HepG2 (cell line): ENCODE results near the gene PCGF5. TPM values are rescaled to one million over a fixed set of nuclear protein-coding genes. Genes with fewer than 3 reads are reported as not detected.

Source experiments
- GABPB1 ChIP-seq: IDR thresholded peaks from 2 replicates; pipeline ENCODE4 v1.6.1; 2016; ENCODE audit warnings: mild to moderate bottlenecking, missing genetic modification reagents, moderate library complexity, missing compliant biosample characterization
- PBX2 ChIP-seq: IDR thresholded peaks from 2 replicates; pipeline ENCODE4 v1.6.1; 2016; ENCODE audit warnings: control low read depth
- ZBED4 ChIP-seq: sonication (generic); formaldehyde crosslinking; IDR thresholded peaks from 2 replicates; pipeline ENCODE4 v1.4.0; 2020; ENCODE audit warnings: missing genetic modification reagents, borderline replicate concordance
- ZBTB14 ChIP-seq: sonication (generic); formaldehyde crosslinking; IDR thresholded peaks from 2 replicates; pipeline ENCODE4 v1.4.0; 2020; ENCODE audit warnings: missing genetic modification reagents
- ZFP62 ChIP-seq: sonication (generic); formaldehyde crosslinking; IDR thresholded peaks from 2 replicates; pipeline ENCODE4 v1.4.0; 2020; ENCODE audit warnings: missing genetic modification reagents
- ZMYM2 ChIP-seq: sonication (generic); formaldehyde crosslinking; IDR thresholded peaks from 2 replicates; pipeline ENCODE4 v1.8.0; 2022; ENCODE audit warnings: mild to moderate bottlenecking, missing genetic modification reagents
- ZNF563 ChIP-seq: sonication (generic); formaldehyde crosslinking; IDR thresholded peaks from 2 replicates; pipeline ENCODE4 v1.8.0; 2022; ENCODE audit warnings: mild to moderate bottlenecking, moderate library complexity, missing genetic modification reagents
- ZNF639 ChIP-seq: conservative IDR thresholded peaks from 2 replicates; pipeline ENCODE4 v1.6.1; 2018; ENCODE audit warnings: missing genetic modification reagents
- ZNF747 ChIP-seq: sonication (generic); formaldehyde crosslinking; IDR thresholded peaks from 2 replicates; pipeline ENCODE4 v1.8.1; 2023; ENCODE audit warnings: missing genetic modification reagents, mild to moderate bottlenecking, borderline replicate concordance
- ZNF790 ChIP-seq: sonication (generic); formaldehyde crosslinking; IDR thresholded peaks from 2 replicates; pipeline ENCODE4 v1.8.0; 2022; ENCODE audit warnings: missing genetic modification reagents, mild to moderate bottlenecking, borderline replicate concordance
- polyA plus RNA-seq, 8 experiments: library from polyadenylated mRNA; depleted of rRNA in 3 of 8; stranded (reverse) in 7 of 8; unstranded in 1 of 8; fragments of >200 nt; fragmentation: Illumina TruSeq in 4 of 8; extraction: Trizol in 4 of 8; gene quantifications; 2 replicates each; pipeline versions ENCODE4 v1.2.1 to v1.2.3, GENCODE V29; 2011 to 2016; ENCODE audit warnings: low read depth in 4 of 8, missing spikeins in 1 of 8, mixed read lengths in 1 of 8; ENCODE audit not compliant: insufficient read depth in 1 of 8
- total RNA-seq, 5 experiments: library from RNA; depleted of rRNA; stranded (reverse); fragments of >200 nt; fragmentation: Illumina TruSeq; extraction: Trizol; gene quantifications; 2 replicates each; pipeline ENCODE4 v1.2.3, GENCODE V29; 2016; ENCODE audit warnings: low read depth in 1 of 5
- TF ChIP-seq, protein P1 (sequence below): sonication (generic); formaldehyde crosslinking; IDR thresholded peaks from 2 replicates; pipeline ENCODE4 v1.5.1; 2020; ENCODE audit warnings: mild to moderate bottlenecking, missing genetic modification reagents, moderate library complexity
- TF ChIP-seq, protein P2 (sequence below): IDR thresholded peaks from 2 replicates; pipeline ENCODE4 v1.6.1; 2012; ENCODE audit warnings: low read length, improper control_type of control experiment

The PCGF5 gene
- total and polyA plus RNA-seq, 2 of the 13 experiments (the other 11 are each of a cell fraction or from before 2014, with no cell fraction given) = 61.3 to 138 TPM

DNA sequence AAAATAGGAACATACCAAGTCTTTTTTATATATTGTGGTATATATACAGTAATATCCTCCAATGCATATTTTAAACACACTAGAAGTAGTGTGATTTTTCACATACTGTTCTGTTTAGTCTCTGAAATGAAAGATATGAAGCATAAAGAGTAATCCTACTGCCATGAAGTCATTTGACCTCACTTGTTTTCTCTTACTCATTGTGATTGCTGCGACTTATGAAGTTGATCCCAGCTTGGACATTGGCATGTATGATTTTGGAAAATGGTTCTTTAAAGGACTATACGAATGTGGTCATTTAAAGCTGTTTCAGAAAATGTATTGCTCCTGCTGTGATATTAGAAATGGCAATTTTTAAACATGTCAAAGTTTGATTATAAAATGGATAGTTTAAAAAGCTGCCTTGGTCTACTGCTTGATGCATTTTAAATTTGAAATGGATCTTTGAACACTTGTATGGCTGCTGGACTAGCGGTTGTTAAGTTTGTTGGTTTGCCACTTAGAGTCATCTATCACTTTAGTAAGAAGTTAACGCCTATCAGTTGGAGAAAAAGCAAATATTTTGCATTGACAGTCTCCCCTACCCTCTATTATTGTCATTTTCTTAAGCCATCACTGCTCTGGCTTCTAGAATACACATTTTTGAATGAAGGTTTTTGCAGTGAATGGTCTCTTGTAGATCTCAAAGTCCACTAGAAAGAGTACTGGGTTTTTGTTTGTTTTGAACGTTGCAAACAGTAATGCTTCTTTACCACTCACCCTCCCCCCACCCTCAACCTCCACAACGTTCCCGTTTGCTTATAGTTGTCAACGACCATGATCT, 881 bp upstream of the PCGF5 start (continued):
- TF ChIP-seq ZBED4 (CRISPR knock-in tag) (no peak), PBX2 (CRISPR knock-in tag) (no peak), GABPB1 (CRISPR knock-in tag) (no peak), ZNF747 (CRISPR knock-in tag) (peak; percentile 49; the same call in 1 of the 2 replicates), ZFP62 (CRISPR knock-in tag) (no peak), ZBTB14 (CRISPR knock-in tag) (no peak), ZNF563 (CRISPR knock-in tag) (no peak), ZMYM2 (CRISPR knock-in tag) (no peak), ZNF790 (no peak), ZNF639 (CRISPR knock-in tag) (peak; percentile 61; the same call in 1 of the 2 replicates)
- TF ChIP-seq, protein P1, sequence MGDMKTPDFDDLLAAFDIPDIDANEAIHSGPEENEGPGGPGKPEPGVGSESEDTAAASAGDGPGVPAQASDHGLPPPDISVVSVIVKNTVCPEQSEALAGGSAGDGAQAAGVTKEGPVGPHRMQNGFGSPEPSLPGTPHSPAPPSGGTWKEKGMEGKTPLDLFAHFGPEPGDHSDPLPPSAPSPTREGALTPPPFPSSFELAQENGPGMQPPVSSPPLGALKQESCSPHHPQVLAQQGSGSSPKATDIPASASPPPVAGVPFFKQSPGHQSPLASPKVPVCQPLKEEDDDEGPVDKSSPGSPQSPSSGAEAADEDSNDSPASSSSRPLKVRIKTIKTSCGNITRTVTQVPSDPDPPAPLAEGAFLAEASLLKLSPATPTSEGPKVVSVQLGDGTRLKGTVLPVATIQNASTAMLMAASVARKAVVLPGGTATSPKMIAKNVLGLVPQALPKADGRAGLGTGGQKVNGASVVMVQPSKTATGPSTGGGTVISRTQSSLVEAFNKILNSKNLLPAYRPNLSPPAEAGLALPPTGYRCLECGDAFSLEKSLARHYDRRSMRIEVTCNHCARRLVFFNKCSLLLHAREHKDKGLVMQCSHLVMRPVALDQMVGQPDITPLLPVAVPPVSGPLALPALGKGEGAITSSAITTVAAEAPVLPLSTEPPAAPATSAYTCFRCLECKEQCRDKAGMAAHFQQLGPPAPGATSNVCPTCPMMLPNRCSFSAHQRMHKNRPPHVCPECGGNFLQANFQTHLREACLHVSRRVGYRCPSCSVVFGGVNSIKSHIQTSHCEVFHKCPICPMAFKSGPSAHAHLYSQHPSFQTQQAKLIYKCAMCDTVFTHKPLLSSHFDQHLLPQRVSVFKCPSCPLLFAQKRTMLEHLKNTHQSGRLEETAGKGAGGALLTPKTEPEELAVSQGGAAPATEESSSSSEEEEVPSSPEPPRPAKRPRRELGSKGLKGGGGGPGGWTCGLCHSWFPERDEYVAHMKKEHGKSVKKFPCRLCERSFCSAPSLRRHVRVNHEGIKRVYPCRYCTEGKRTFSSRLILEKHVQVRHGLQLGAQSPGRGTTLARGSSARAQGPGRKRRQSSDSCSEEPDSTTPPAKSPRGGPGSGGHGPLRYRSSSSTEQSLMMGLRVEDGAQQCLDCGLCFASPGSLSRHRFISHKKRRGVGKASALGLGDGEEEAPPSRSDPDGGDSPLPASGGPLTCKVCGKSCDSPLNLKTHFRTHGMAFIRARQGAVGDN (CRISPR knock-in tag) = no peak
- TF ChIP-seq, protein P2, sequence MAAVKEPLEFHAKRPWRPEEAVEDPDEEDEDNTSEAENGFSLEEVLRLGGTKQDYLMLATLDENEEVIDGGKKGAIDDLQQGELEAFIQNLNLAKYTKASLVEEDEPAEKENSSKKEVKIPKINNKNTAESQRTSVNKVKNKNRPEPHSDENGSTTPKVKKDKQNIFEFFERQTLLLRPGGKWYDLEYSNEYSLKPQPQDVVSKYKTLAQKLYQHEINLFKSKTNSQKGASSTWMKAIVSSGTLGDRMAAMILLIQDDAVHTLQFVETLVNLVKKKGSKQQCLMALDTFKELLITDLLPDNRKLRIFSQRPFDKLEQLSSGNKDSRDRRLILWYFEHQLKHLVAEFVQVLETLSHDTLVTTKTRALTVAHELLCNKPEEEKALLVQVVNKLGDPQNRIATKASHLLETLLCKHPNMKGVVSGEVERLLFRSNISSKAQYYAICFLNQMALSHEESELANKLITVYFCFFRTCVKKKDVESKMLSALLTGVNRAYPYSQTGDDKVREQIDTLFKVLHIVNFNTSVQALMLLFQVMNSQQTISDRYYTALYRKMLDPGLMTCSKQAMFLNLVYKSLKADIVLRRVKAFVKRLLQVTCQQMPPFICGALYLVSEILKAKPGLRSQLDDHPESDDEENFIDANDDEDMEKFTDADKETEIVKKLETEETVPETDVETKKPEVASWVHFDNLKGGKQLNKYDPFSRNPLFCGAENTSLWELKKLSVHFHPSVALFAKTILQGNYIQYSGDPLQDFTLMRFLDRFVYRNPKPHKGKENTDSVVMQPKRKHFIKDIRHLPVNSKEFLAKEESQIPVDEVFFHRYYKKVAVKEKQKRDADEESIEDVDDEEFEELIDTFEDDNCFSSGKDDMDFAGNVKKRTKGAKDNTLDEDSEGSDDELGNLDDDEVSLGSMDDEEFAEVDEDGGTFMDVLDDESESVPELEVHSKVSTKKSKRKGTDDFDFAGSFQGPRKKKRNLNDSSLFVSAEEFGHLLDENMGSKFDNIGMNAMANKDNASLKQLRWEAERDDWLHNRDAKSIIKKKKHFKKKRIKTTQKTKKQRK = no peak
